Uterus (tissue), 4 donors: Measurements from ENCODE around the gene KRCC1. TPM values are rescaled to one million over a fixed set of nuclear protein-coding genes. Genes with fewer than 3 reads are reported as not detected.

Experiments used
- DNase-seq, 2 donors: peaks; one replicate each; pipeline ENCODE4 v3.0.0-alpha.2; 2019 to 2020
- H3K27ac ChIP-seq, 2 donors: fragments of 200-600 bp; sonication (generic); 1 replicate in 1 of 2; 2 replicates in 1 of 2; pipeline ENCODE4 v1.5.1; 2016 to 2018
- H3K27me3 ChIP-seq, 2 donors: fragments of 200-600 bp; sonication (generic); one replicate each; pipeline ENCODE4 v1.5.1; 2018 to 2019; ENCODE audit warnings: control low read depth in 1 of 2
- H3K36me3 ChIP-seq, 2 donors: fragments of 200-600 bp; sonication (generic); one replicate each; pipeline ENCODE4 v1.5.1; 2019; ENCODE audit warnings: control low read depth in 1 of 2
- H3K4me1 ChIP-seq, 2 donors: fragments of 200-600 bp; sonication (generic); one replicate each; pipeline ENCODE4 v1.5.1; 2018 to 2019; ENCODE audit warnings: control low read depth in 1 of 2
- H3K4me3 ChIP-seq, 2 donors: fragments of 200-600 bp; sonication (generic); 1 replicate in 1 of 2; 2 replicates in 1 of 2; pipeline ENCODE4 v1.5.1; 2018 to 2019; ENCODE audit warnings: mild to moderate bottlenecking in 1 of 2
- H3K9me3 ChIP-seq, 2 donors: fragments of 200-600 bp; sonication (generic); one replicate each; pipeline ENCODE4 v1.5.1; 2019; ENCODE audit warnings: control low read depth in 1 of 2
- CTCF ChIP-seq, 4 experiments: fragments of 200-600 bp in 2 of 4; fragments of 450-650 bp in 2 of 4; sonication (generic) in 2 of 4; IDR thresholded peaks; one replicate each; pipeline ENCODE4 v1.5.1; 2016 to 2019; ENCODE audit warnings: antibody characterized with exemption in 4 of 4, mild to moderate bottlenecking in 2 of 4, moderate library complexity in 1 of 4
- POLR2A ChIP-seq, 2 donors: fragments of 450-650 bp; IDR thresholded peaks; one replicate each; pipeline ENCODE4 v1.6.1; 2016; ENCODE audit warnings: antibody characterized with exemption in 2 of 2, mild to moderate bottlenecking in 1 of 2, moderate library complexity in 1 of 2
- intact Hi-C: fragments of 100-400 bp; cut with DNase I; formaldehyde crosslinking; loops from one replicate; pipeline ENCODE4 v1.15.1; 2023; ENCODE audit warnings: low total_unique reads
- total RNA-seq, 4 donors: library from RNA; depleted of rRNA in 3 of 4; stranded (reverse); fragments of >200 nt in 3 of 4; gene quantifications; one replicate each; pipeline versions ENCODE4 v1.1.0 to v1.2.4, GENCODE V29; 2014 to 2023
- donor health status: DM: yes; HTN: yes; CAD: no.

KRCC1 gene
- total RNA-seq, 4 donors from 2014 or later = 19.7 to 62.1 (median 30.1) TPM

- no peaks in the 10 kb centered on the region for H3K36me3 ChIP-seq
- no peaks in the 10 kb centered on the region for H3K27me3 ChIP-seq
- no peak overlapping the region for H3K4me3 ChIP-seq
- no peak overlapping the region for H3K27ac ChIP-seq
- no peaks in the 10 kb centered on the region for H3K9me3 ChIP-seq
- TF ChIP-seq CTCF (IDR thresholded peaks at IDR 0.05) = no peak
- no peak for TF ChIP-seq POLR2A (IDR thresholded peaks at IDR 0.05)
- no peak for DNase-seq
- no peaks in the 10 kb centered on the region for H3K4me1 ChIP-seq
- intact Hi-C loops = no loop called here
Measured at GRCh38 chr2:88036606-88037005, 19.0 kb downstream of the KRCC1 start.

DNA sequence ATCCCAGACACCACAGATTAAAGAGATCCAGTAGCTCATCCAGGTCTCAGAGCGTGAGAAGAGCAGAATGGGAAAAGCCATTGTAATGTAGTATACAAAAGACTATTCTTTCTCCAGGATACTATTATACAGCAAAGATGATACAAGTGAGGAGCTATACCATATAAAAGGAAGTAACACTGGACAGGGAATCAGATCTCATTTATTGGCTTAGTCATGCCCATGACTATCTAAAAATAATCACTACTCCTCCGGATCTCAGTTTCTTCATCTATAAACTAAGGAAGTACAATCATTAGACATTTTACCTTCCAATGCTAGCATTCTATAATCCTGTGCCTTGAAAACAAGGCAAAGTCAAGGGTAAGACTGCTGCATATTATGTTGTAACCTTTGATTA, 19.4 kb downstream of the KRCC1 start:
- no peak for TF ChIP-seq POLR2A (IDR thresholded peaks at IDR 0.05)
- no peak for TF ChIP-seq CTCF (IDR thresholded peaks at IDR 0.05)
- Histone ChIP-seq H3K9me3 (no peaks in the 10 kb centered on the region), H3K27ac (no peak overlapping the region), H3K4me1 (no peaks in the 10 kb centered on the region), H3K4me3 (no peak overlapping the region), H3K27me3 (no peaks in the 10 kb centered on the region), H3K36me3 (no peaks in the 10 kb centered on the region)
- DNase-seq = no peak
- intact Hi-C loops = no loop called here

GRCh38 chr2:88032070-88032702, 23.4 kb downstream of the KRCC1 start:
- TF ChIP-seq CTCF (IDR thresholded peaks at IDR 0.05) = no peak
- no peak for TF ChIP-seq POLR2A (IDR thresholded peaks at IDR 0.05)
- H3K27me3 ChIP-seq = no peaks in the 10 kb centered on the region
- no peaks in the 10 kb centered on the region for H3K36me3 ChIP-seq
- no peak overlapping the region for H3K4me3 ChIP-seq
- H3K4me1 ChIP-seq = no peaks in the 10 kb centered on the region
- intact Hi-C loops = no loop called here
- no peak for DNase-seq
- H3K9me3 ChIP-seq = no peaks in the 10 kb centered on the region
- no peak overlapping the region for H3K27ac ChIP-seq

- TF ChIP-seq POLR2A (IDR thresholded peaks at IDR 0.05) (no peak), CTCF (IDR thresholded peaks at IDR 0.05) (no peak)
- no peaks in the 10 kb centered on the region for H3K4me1 ChIP-seq
- H3K4me3 ChIP-seq = no peak overlapping the region
- H3K27ac ChIP-seq = no peak overlapping the region
- no peaks in the 10 kb centered on the region for H3K36me3 ChIP-seq
- no peaks in the 10 kb centered on the region for H3K9me3 ChIP-seq
- DNase-seq = no peak
- intact Hi-C loops = no loop called here
- no peaks in the 10 kb centered on the region for H3K27me3 ChIP-seq
Measured at GRCh38 chr2:88028931-88029330, 26.7 kb downstream of the KRCC1 start.

DNA sequence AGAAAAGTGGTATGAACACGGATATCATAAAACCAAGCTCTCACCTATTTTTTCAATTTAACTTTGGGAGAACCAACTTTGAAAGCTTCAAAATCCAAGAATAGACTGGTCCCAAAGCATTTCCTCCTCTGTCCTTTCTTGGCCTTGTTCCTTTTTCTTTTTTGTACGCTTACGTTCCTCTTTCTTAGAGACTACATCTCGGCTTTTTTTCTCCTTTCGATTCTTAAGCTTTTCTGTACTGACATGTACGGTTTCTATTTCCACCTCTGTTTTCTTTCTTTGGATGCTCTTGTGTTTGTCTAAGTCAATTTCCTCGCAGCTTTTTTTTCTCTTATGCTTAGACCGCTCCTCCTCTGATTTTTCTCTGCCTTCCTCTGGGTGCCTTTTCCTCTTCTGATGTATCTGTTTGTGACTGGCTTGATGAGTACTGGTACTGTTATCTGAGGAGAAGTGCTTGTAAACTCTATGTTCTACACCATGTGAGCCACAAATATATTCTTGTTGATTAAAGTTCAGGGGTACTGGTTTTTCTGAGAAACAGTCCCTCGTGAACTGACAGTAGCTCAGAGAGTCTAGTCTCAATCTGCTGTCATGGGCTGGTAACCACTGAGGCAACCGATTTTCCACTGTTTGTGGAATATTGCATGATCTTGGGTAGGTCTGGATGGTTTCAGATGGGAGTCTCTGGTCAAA, 27.7 kb downstream of the KRCC1 start:
- Histone ChIP-seq H3K27me3 (no peaks in the 10 kb centered on the region), H3K36me3 (no peaks in the 10 kb centered on the region)
- intact Hi-C loops = no loop called here

More for the DNA sequence above, 27.7 kb downstream of the KRCC1 start:
- H3K4me1 ChIP-seq = no peaks in the 10 kb centered on the region
- H3K4me3 ChIP-seq = no peak overlapping the region
- TF ChIP-seq CTCF (IDR thresholded peaks at IDR 0.05) (no peak), POLR2A (IDR thresholded peaks at IDR 0.05) (no peak)
- no peaks in the 10 kb centered on the region for H3K9me3 ChIP-seq
- H3K27ac ChIP-seq = no peak overlapping the region
- DNase-seq = no peak
